Epidermal melanocyte (primary cell): ENCODE data around the gene IPO4.
A peak's percentile ranks its signal among the peaks of the same experiment; 100 is the strongest.
"Not testable (repeated sequence)": the region's sequence is repeated elsewhere in the genome, so short reads cannot be mapped to it uniquely, and the experiment has no call there.

ENCODE experiments used
- DNase-seq: peaks from one replicate; pipeline ENCODE4 v3.0.0; 2011; ENCODE audit warnings: low spot score; ENCODE audit not compliant: insufficient read length

The IPO4 gene, protein sequence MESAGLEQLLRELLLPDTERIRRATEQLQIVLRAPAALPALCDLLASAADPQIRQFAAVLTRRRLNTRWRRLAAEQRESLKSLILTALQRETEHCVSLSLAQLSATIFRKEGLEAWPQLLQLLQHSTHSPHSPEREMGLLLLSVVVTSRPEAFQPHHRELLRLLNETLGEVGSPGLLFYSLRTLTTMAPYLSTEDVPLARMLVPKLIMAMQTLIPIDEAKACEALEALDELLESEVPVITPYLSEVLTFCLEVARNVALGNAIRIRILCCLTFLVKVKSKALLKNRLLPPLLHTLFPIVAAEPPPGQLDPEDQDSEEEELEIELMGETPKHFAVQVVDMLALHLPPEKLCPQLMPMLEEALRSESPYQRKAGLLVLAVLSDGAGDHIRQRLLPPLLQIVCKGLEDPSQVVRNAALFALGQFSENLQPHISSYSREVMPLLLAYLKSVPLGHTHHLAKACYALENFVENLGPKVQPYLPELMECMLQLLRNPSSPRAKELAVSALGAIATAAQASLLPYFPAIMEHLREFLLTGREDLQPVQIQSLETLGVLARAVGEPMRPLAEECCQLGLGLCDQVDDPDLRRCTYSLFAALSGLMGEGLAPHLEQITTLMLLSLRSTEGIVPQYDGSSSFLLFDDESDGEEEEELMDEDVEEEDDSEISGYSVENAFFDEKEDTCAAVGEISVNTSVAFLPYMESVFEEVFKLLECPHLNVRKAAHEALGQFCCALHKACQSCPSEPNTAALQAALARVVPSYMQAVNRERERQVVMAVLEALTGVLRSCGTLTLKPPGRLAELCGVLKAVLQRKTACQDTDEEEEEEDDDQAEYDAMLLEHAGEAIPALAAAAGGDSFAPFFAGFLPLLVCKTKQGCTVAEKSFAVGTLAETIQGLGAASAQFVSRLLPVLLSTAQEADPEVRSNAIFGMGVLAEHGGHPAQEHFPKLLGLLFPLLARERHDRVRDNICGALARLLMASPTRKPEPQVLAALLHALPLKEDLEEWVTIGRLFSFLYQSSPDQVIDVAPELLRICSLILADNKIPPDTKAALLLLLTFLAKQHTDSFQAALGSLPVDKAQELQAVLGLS

DNA sequence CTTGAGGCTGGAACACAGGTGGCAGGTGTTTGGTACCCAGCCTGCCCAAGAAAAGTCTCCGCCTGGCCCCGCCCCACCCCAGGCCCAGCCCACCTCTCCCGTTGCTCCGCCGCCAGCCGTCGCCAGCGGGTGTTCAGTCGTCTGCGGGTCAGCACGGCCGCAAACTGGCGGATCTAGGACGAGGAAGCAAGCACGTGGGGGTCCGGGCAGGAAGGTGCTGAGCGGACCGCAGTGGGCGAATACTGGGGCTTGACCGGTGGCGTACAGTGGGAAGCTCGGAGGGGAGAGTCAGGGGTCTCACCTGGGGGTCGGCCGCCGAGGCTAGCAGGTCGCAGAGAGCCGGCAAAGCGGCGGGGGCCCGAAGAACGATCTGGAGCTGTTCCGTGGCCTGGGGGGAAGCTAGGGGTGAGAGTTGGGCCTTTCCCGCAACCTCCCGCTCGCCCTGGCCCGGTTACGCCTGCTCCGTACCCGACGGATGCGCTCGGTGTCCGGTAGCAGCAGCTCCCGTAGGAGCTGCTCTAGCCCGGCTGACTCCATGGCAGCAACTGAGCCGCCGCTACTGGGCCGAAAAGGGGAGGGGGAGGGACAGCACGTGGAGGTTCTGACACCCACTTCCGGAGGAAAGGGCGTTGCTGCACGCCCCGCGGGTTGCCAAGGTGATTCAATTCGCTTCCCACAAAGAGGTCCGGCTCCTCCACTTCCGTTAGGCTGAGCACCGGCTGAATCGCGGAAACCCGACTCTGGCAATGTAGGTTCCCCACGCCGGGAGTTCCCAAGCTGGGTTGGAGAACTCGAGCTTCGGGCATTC lies at the start of gene IPO4:
Gene IPO4, minus strand, starts transcription at position 566 of the 808 bp plus-strand sequence. Its CDS starts 29 bp downstream, at position 537.
- peak; percentile 100 for DNase-seq

GRCh38 chr14:24238123-24238522 lies 49.5 kb upstream of the IPO4 start:
- DNase-seq: no peak

DNA sequence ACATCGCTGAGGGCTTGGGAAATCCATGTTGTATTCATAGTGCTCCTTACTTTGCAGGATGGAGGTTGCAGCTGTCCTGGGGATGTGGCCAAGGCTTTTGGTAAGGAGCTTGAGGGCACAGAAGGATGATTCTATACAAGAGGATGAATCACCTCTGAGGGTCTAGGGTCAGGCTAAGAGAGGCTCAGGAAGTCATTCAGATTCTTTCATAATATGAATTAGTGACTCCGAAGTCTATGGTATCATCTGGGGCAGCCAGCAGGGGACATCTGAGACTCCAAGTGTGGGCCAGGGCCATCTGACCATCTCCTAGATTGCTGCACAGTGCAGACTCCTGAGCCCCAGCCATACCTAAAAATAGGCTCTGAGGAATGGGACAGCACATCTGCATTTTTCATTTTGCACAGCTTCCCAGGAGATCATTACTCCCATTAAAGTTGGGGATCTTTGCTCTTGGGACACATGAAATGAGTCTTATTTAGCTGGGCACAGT lies 48.9 kb upstream of the IPO4 start:
- no peak for DNase-seq

DNA sequence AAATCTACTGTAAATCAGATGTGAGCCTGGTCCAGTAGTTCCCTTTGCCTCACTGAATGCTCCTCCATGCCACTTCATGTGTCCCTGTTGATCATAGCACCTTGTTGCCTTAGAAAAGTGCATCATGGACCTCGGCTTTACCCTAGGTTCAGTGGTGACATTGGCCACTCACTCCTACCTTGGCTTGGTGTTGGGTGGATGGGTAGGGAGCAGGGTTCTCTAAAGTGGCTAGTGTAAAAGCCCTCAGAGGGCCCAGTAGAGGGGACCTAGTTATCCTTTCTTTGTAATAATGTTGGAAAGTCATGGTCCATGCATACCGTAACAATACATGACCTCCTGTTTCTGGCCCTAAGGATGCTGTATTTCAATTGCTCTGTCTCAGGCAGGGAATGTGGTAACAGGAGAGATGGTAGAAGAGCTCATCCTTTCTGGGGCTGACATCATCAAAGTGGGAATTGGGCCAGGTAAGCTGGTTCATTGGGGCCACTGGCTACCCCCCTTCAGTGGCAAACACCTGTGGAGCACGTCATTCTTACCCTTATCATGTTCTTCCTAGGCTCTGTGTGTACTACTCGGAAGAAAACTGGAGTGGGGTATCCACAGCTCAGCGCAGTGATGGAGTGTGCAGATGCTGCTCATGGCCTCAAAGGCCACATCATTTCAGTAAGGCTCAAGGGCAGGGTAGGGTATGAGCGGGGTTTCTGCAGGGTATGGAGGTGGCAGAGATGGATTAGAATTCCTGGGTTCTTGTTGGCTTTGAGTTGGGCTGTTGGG lies 48.3 kb upstream of the IPO4 start:
- no peak for DNase-seq

- no peak for DNase-seq
Observed at GRCh38 chr14:24235804-24236688, 47.4 kb upstream of the IPO4 start.

DNA sequence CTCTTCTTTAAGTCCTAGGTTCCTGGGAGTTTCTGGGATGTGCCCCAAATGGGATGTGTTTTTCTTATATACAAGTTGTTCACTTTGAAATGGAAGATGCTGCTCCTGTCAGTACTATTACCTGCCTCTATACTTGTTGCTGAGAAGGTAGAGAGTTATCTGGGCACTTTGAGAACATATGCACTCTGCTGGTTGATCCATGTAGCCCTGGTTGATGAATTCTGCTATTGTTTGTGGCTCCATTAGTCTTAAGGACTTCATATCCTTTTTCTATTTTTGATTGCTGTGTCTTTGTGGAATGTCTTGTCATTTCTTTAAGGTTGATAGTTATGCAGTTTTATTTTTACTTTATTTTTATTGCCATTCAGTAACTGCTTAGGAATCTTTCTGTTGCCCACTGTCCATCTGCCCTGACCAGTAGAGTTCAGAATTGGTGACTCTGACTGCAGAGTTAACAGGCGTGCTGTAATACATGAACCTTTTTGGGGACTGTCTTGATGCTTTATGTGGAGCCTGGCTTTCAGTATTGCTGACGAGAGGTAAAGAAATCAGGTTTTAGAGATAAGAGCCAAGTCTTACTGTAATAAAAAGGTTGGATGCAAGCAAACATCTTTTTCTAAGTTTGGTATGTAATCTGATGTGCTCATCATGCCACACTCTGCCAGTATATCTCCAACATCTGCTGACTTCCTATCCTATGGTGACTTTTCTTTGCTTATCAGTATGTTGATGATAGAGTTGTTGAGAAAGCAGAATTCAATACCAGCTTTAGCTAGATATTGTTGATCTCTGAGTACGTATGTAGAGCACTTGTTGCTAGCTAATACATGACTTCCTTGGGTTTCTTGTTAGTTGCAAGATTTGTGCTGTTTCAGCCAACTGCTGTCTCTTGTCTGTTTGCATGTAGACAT lies 45.7 kb upstream of the IPO4 start:
- no peak for DNase-seq

DNA sequence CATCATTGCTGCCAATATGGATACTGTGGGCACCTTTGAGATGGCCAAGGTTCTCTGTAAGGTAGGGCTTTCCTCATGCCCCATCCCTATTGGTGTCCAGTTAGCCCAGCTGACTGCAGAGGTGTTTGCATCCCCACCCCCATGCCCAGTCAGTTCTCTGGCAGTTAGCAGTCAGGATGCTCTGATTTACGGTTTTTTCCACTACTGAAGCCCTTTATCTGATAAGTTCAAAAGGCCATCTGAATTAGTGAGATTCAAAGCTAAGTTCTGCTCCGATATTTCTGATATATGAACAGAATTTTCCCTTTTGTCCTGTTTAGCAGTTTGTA lies 44.9 kb upstream of the IPO4 start:
- DNase-seq: no peak

DNA sequence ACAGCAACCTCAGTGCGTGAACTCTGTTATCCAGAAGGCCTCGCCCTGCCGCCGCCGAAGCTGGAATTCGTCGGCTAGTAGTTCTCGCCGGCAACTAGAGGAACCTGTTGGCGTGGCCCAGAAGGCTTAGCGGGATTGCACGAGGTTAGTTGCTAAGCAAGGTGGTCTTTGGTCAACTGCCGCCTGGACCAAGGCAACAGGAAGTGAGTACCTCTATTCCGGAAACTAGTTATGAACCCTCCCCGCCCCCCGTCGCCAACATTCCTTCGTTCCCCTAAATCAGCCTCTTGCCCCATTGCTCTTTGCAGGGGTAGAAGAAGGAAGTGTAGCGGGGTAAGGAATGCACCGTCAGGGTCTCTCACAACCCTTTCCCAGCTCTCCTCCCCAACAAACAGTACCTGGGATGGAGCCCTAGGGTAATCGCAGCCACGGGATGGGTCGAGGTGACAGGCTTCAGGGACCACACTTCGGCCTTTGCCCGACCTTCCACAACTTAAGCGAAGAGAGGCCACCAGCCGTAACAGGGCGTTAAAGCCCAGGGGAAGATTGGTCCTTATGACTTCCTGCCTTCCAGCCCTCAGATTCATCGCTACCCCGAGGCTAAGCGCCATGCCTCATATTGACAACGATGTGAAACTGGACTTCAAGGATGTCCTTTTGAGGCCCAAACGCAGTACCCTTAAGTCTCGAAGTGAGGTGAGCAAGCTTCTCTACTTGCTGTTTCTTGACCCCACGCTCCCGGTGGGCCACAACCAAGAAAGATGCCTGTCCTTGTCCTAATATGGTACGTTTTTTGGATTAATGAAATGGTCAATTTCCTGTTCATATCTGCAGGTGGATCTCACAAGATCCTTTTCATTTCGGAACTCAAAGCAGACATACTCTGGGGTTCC lies 44.3 kb upstream of the IPO4 start, which contains the start of gene GMPR2:
Gene GMPR2, plus strand, starts transcription at position 285 of the 893 bp plus-strand sequence. Its CDS starts 325 bp downstream, at position 610.
- peak; percentile 45 for DNase-seq

- peak; percentile 82 for DNase-seq
Observed at GRCh38 chr14:24232121-24232644, 43.6 kb upstream of the IPO4 start, which contains the start of gene NEDD8. Gene NEDD8, minus strand, starts transcription at chr14:24232367. Its CDS starts 100 bp downstream, at chr14:24232267.

DNA sequence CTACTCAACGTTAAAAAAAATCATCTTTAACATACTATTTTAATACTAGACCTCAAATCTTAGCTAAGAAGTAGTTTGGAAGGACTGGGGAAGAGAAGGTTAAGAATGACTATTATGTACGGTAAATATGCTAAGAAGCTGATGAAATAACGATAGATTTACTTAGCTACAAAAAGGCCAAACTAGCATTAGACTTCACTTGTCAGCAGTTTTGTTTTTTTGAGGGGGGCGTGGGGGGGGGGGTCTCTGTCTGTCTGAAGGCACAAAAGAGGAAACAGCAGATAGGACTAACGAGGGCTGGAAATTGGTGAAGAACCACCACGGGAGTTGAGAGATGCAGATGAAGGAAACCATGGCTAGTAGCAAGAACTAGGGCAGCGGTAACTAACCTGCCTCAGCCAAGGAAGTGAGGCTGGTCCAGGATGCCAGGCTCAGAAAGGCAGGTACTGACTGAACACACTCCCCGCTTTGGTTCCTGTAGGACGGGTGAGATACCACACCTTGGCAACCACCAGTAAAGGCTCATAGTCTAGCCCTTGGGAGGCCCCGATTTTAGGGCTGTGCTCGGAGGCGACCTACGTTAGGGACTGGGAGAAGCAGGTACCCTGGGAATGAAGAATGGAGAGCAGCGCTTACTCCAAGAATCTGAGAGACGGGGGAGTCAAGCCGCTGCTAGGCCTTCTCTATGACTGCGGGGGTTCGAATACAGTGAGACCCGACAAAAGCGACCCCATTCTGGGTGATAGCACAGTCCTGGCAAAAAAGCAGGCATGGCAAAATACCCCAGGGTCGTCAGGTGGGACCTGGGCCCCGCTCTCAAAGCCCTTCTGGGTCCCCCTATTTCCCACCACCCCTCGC lies 42.9 kb upstream of the IPO4 start:
- no peak for DNase-seq

GRCh38 chr14:24228902-24229301 lies 40.3 kb upstream of the IPO4 start:
- DNase-seq: no peak

- DNase-seq: no peak
Observed at GRCh38 chr14:24226473-24226872, 37.9 kb upstream of the IPO4 start.

GRCh38 chr14:24224618-24225071 lies 36.0 kb upstream of the IPO4 start:
- DNase-seq: no peak

DNA sequence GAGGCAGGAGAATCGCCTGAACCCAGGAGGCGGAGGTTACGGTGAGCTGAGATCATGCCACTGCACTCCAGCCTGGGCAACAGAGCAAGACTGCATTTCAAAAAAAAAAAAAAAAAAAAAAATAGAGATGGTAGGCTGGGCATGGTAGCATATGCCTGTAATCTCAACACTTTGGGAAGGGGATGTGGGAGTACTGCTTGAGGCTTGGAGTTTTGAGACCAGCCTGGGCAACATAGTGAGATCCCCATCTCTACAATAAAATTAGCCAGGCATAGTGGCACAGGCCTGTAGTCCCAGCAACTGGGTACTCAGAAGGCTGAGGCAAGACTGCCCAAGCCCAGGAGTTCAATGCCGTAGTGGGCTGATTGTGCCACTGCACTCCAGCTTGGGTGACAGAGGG lies 34.4 kb upstream of the IPO4 start:
- not testable (repeated sequence) for DNase-seq

GRCh38 chr14:24219521-24219920 lies 30.9 kb upstream of the IPO4 start:
- no peak for DNase-seq

- DNase-seq: no peak
Observed at GRCh38 chr14:24219080-24219479, 30.5 kb upstream of the IPO4 start.
